Globus pallidus (tissue), 1 donor: Measurements from ENCODE around the gene COL18A1.

Experiments
- DNase-seq: peaks from one replicate; pipeline ENCODE4 v3.0.0-alpha.2; 2015; ENCODE audit warnings: low spot score

The COL18A1 gene

GRCh38 chr21:45468971-45469272 lies 64.0 kb downstream of the COL18A1 start:
- no peak for DNase-seq

- DNase-seq = peak; percentile 81
Observed at GRCh38 chr21:45469273-45470086, 64.5 kb downstream of the COL18A1 start.

GRCh38 chr21:45470087-45470515 lies 65.1 kb downstream of the COL18A1 start:
- no peak for DNase-seq

GRCh38 chr21:45470773-45471524 lies 66.0 kb downstream of the COL18A1 start:
- no peak for DNase-seq

GRCh38 chr21:45471525-45472221 lies 66.7 kb downstream of the COL18A1 start:
- DNase-seq = no peak

- DNase-seq = peak; percentile 35
Observed at GRCh38 chr21:45472445-45473365, 67.7 kb downstream of the COL18A1 start.

- no peak for DNase-seq
Observed at GRCh38 chr21:45473496-45474322, 68.7 kb downstream of the COL18A1 start.

GRCh38 chr21:45474323-45474950 lies 69.5 kb downstream of the COL18A1 start:
- no peak for DNase-seq

- no peak for DNase-seq
Observed at GRCh38 chr21:45475004-45475685, 70.2 kb downstream of the COL18A1 start.

GRCh38 chr21:45475797-45476570 lies 71.0 kb downstream of the COL18A1 start:
- DNase-seq = no peak

GRCh38 chr21:45476582-45476981 lies 71.6 kb downstream of the COL18A1 start:
- DNase-seq = no peak

GRCh38 chr21:45477176-45478114 lies 72.5 kb downstream of the COL18A1 start:
- no peak for DNase-seq

- DNase-seq = peak; percentile 52
Observed at GRCh38 chr21:45478115-45478801, 73.3 kb downstream of the COL18A1 start.

- no peak for DNase-seq
Observed at GRCh38 chr21:45478816-45479669, 74.1 kb downstream of the COL18A1 start.

GRCh38 chr21:45479691-45480675 lies 75.0 kb downstream of the COL18A1 start:
- DNase-seq = no peak
